HEK293 (cell line): ENCODE results near the gene IPO5.

Experiments
- CTCF ChIA-PET: fragments of 350-600 bp; formaldehyde crosslinking; extraction: SDS; loops from one replicate; lab custom pipeline; 2021; ENCODE audit warnings: antibody characterized with exemption; lab: Yijun Ruan, JAX
- POLR2A ChIA-PET: fragments of 300-600 bp; formaldehyde crosslinking; extraction: SDS; loops from one replicate; lab custom pipeline; 2020; ENCODE audit warnings: antibody characterized with exemption, inconsistent platforms; lab: Yijun Ruan, JAX
- H3K27ac ChIP-seq: fragments of 200-500 bp; sonication (Bioruptor generic); 2 replicates; pipeline ENCODE4 v1.5.1; 2014; ENCODE audit warnings: low read depth, low read length, control low read depth, inconsistent platforms; ENCODE audit errors: extremely low read depth
- H3K36me3 ChIP-seq, 2 experiments: fragments of 200-500 bp in 1 of 2; sonication (Bioruptor generic) in 1 of 2; 1 replicate in 1 of 2; 2 replicates in 1 of 2; pipeline ENCODE4 v1.5.1; 2014 to 2017; ENCODE audit warnings: inconsistent platforms in 2 of 2, low read length in 2 of 2; ENCODE audit not compliant: control insufficient read depth in 2 of 2, insufficient read depth in 1 of 2
- H3K4me1 ChIP-seq: fragments of 200-500 bp; sonication (Bioruptor generic); 2 replicates; pipeline ENCODE4 v1.5.1; 2014; ENCODE audit warnings: mild to moderate bottlenecking, low read length, inconsistent platforms; ENCODE audit not compliant: control insufficient read depth, insufficient read depth
- H3K4me3 ChIP-seq: 2 replicates; pipeline ENCODE4 v1.5.1; 2011; ENCODE audit warnings: low read depth, mild to moderate bottlenecking, control low read depth, low read length, moderate library complexity
- H3K9me3 ChIP-seq: fragments of 200-500 bp; sonication (Bioruptor generic); 2 replicates; pipeline ENCODE4 v1.5.1; 2014; ENCODE audit warnings: low read depth, low read length, inconsistent platforms; ENCODE audit not compliant: control insufficient read depth, insufficient read depth
- BCL6B ChIP-seq: fragments of 450-650 bp; formaldehyde crosslinking; IDR thresholded peaks from 2 replicates; pipeline ENCODE4 v1.5.1; 2017; ENCODE audit warnings: missing biosample characterization, missing genetic modification characterization
- HIC1 ChIP-seq: fragments of 450-650 bp; formaldehyde crosslinking; IDR thresholded peaks from 2 replicates; pipeline ENCODE4 v1.5.1; 2016; ENCODE audit warnings: missing biosample characterization, missing genetic modification characterization
- KLF7 ChIP-seq: fragments of 450-650 bp; formaldehyde crosslinking; IDR thresholded peaks from 2 replicates; pipeline ENCODE4 v1.5.1; 2016; ENCODE audit warnings: missing biosample characterization, missing genetic modification characterization, borderline replicate concordance
- SCRT2 ChIP-seq: fragments of 450-650 bp; formaldehyde crosslinking; IDR thresholded peaks from 2 replicates; pipeline ENCODE4 v1.5.1; 2016; ENCODE audit warnings: missing biosample characterization, missing genetic modification characterization
- WT1 ChIP-seq: fragments of 450-650 bp; formaldehyde crosslinking; IDR thresholded peaks from 2 replicates; pipeline ENCODE4 v1.5.1; 2016; ENCODE audit warnings: missing biosample characterization, missing genetic modification characterization
- ZNF140 ChIP-seq: fragments of 450-650 bp; formaldehyde crosslinking; IDR thresholded peaks from 2 replicates; pipeline ENCODE4 v1.5.1; 2016; ENCODE audit warnings: missing biosample characterization, missing genetic modification characterization
- ZNF2 ChIP-seq: fragments of 450-650 bp; formaldehyde crosslinking; IDR thresholded peaks from 2 replicates; pipeline ENCODE4 v1.5.1; 2016; ENCODE audit warnings: missing biosample characterization, missing genetic modification characterization
- ZNF274 ChIP-seq, 2 experiments: fragments of 200-500 bp in 1 of 2; fragments of 450-650 bp in 1 of 2; sonication (Bioruptor generic) in 1 of 2; formaldehyde crosslinking in 1 of 2; IDR thresholded peaks; 2 replicates each; pipeline versions ENCODE4 v1.5.1 to v1.6.1; 2014 to 2016; ENCODE audit warnings: borderline replicate concordance in 1 of 2, inconsistent platforms in 1 of 2, low read length in 1 of 2, missing biosample characterization in 1 of 2, missing genetic modification characterization in 1 of 2
- ZNF311 ChIP-seq: fragments of 450-650 bp; formaldehyde crosslinking; IDR thresholded peaks from 2 replicates; pipeline ENCODE4 v1.5.1; 2017; ENCODE audit warnings: missing biosample characterization, missing genetic modification characterization, borderline replicate concordance
- ZNF341 ChIP-seq: fragments of 450-650 bp; formaldehyde crosslinking; IDR thresholded peaks from 2 replicates; pipeline ENCODE4; 2016; ENCODE audit warnings: low read depth, missing biosample characterization, missing genetic modification characterization
- ZNF398 ChIP-seq: fragments of 450-650 bp; formaldehyde crosslinking; IDR thresholded peaks from 2 replicates; pipeline ENCODE4 v1.5.1; 2017; ENCODE audit warnings: missing biosample characterization, missing genetic modification characterization
- ZNF48 ChIP-seq: fragments of 450-650 bp; formaldehyde crosslinking; IDR thresholded peaks from 2 replicates; pipeline ENCODE4 v1.5.1; 2016; ENCODE audit warnings: missing biosample characterization, missing genetic modification characterization
- ZNF501 ChIP-seq: fragments of 450-650 bp; formaldehyde crosslinking; IDR thresholded peaks from 2 replicates; pipeline ENCODE4 v1.5.1; 2016; ENCODE audit warnings: missing biosample characterization, missing genetic modification characterization
- ZNF518A ChIP-seq: fragments of 450-650 bp; formaldehyde crosslinking; conservative IDR thresholded peaks from 2 replicates; pipeline ENCODE4 v1.5.1; 2016; ENCODE audit warnings: low read depth, missing biosample characterization, missing genetic modification characterization
- ZNF571 ChIP-seq: fragments of 450-650 bp; formaldehyde crosslinking; IDR thresholded peaks from 2 replicates; pipeline ENCODE4 v1.5.0; 2017; ENCODE audit warnings: missing biosample characterization, missing genetic modification characterization
- ZNF600 ChIP-seq: fragments of 450-650 bp; formaldehyde crosslinking; IDR thresholded peaks from 2 replicates; pipeline ENCODE4 v1.5.1; 2016; ENCODE audit warnings: missing biosample characterization, missing genetic modification characterization
- ZNF624 ChIP-seq: fragments of 450-650 bp; formaldehyde crosslinking; IDR thresholded peaks from 2 replicates; pipeline ENCODE4 v1.5.1; 2017; ENCODE audit warnings: missing biosample characterization, missing genetic modification characterization
- ZNF670 ChIP-seq: fragments of 450-650 bp; formaldehyde crosslinking; IDR thresholded peaks from 2 replicates; pipeline ENCODE4 v1.5.1; 2016; ENCODE audit warnings: missing biosample characterization, missing genetic modification characterization, low read depth
- ZSCAN23 ChIP-seq: fragments of 450-650 bp; formaldehyde crosslinking; IDR thresholded peaks from 2 replicates; pipeline ENCODE4 v1.5.1; 2016; ENCODE audit warnings: missing biosample characterization, missing genetic modification characterization
- TF ChIP-seq, protein P1 (sequence below): fragments of 450-650 bp; formaldehyde crosslinking; IDR thresholded peaks from 2 replicates; pipeline ENCODE4 v1.5.1; 2017; ENCODE audit warnings: missing biosample characterization, missing genetic modification characterization
- TF ChIP-seq, protein P2 (sequence below): fragments of 450-650 bp; formaldehyde crosslinking; IDR thresholded peaks from 2 replicates; pipeline ENCODE4 v1.5.1; 2016; ENCODE audit warnings: missing biosample characterization, missing genetic modification characterization

IPO5 gene

DNA sequence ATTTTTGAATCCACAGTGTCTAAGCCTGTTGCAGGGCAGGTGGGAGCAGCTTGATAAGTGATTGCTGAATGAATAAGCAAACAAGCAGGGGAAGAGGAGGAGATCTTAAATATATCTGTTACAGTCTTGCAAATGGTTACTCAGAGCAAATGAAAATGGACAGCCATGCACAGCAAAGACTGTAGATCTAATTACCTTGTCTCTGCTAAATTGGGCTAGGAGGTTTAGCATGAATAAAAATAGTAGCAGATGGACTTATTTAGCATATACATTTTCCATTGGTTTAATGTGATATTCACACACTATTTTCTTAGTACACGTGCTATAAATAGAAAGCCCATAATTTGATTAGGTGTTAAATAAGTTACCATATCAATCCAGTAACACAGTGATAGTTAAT is 116.5 kb downstream of the IPO5 start (continued):
- TF ChIP-seq ZNF518A (tag by site-specific recombination): no peak
- TF ChIP-seq, protein P1, sequence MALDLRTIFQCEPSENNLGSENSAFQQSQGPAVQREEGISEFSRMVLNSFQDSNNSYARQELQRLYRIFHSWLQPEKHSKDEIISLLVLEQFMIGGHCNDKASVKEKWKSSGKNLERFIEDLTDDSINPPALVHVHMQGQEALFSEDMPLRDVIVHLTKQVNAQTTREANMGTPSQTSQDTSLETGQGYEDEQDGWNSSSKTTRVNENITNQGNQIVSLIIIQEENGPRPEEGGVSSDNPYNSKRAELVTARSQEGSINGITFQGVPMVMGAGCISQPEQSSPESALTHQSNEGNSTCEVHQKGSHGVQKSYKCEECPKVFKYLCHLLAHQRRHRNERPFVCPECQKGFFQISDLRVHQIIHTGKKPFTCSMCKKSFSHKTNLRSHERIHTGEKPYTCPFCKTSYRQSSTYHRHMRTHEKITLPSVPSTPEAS (tag by site-specific recombination): no peak
- no peak for TF ChIP-seq ZNF48 (tag by site-specific recombination)
- TF ChIP-seq ZNF2: no peak
- TF ChIP-seq ZNF600 (tag by site-specific recombination): no peak
- no peak for TF ChIP-seq ZNF140 (tag by site-specific recombination)
- TF ChIP-seq HIC1: no peak

GRCh38 chr13:98071316-98071715 is 117.8 kb downstream of the IPO5 start:
- Histone ChIP-seq H3K36me3 (no peaks in the 10 kb centered on the region), H3K27ac (no peak overlapping the region), H3K4me1 (no peaks in the 10 kb centered on the region), H3K4me3 (no peak overlapping the region), H3K9me3 (no peaks in the 10 kb centered on the region)
- ChIA-PET POLR2A (no interaction called here), CTCF (no interaction called here)
- TF ChIP-seq KLF7 (tag by site-specific recombination): no peak

- Histone ChIP-seq H3K4me1 (no peaks in the 10 kb centered on the region), H3K36me3 (no peaks in the 10 kb centered on the region), H3K4me3 (no peak overlapping the region), H3K9me3 (no peaks in the 10 kb centered on the region), H3K27ac (no peak overlapping the region)
- ChIA-PET CTCF (no interaction called here), POLR2A (no interaction called here)
- TF ChIP-seq WT1 (no peak), SCRT2 (tag by site-specific recombination) (no peak), ZNF571 (tag by site-specific recombination) (no peak), ZNF341 (no peak), ZNF501 (tag by site-specific recombination) (no peak), ZNF398 (no peak), ZNF624 (tag by site-specific recombination) (no peak), BCL6B (tag by site-specific recombination) (no peak), ZNF274 (IDR thresholded peaks at IDR 0.05; ENCODE audit: low read length) (no peak), ZNF274 (tag by site-specific recombination; IDR thresholded peaks at IDR 0.05; ENCODE audit: borderline replicate concordance) (no peak), ZNF311 (tag by site-specific recombination) (no peak), ZNF670 (no peak), ZSCAN23 (tag by site-specific recombination) (no peak)
- TF ChIP-seq, protein P2, sequence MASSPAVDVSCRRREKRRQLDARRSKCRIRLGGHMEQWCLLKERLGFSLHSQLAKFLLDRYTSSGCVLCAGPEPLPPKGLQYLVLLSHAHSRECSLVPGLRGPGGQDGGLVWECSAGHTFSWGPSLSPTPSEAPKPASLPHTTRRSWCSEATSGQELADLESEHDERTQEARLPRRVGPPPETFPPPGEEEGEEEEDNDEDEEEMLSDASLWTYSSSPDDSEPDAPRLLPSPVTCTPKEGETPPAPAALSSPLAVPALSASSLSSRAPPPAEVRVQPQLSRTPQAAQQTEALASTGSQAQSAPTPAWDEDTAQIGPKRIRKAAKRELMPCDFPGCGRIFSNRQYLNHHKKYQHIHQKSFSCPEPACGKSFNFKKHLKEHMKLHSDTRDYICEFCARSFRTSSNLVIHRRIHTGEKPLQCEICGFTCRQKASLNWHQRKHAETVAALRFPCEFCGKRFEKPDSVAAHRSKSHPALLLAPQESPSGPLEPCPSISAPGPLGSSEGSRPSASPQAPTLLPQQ (tag by site-specific recombination): no peak
Observed at GRCh38 chr13:98072476-98072875, 119.0 kb downstream of the IPO5 start.
